MM.1S (cell line): Measurements from ENCODE around the gene TSHZ2.

ENCODE experiments used
- EZH2 ChIP-seq: fragments of 300-600 bp; sonication (generic); optimal IDR thresholded peaks from 2 replicates; pipeline ENCODE3; 2017; ENCODE audit warnings: low read depth, mild to moderate bottlenecking, antibody characterized with exemption, low read length, mixed read lengths
- EZH2phosphoT487 ChIP-seq: fragments of 300-600 bp; sonication (generic); IDR thresholded peaks from 2 replicates; pipeline ENCODE4 v1.6.1; 2018; ENCODE audit warnings: antibody characterized with exemption, low read length
- TF ChIP-seq, protein P1 (sequence below): fragments of 300-600 bp; sonication (generic); IDR thresholded peaks from 2 replicates; pipeline ENCODE4 v1.5.1; 2016; ENCODE audit warnings: antibody characterized with exemption, low read length, mixed read lengths

DNA sequence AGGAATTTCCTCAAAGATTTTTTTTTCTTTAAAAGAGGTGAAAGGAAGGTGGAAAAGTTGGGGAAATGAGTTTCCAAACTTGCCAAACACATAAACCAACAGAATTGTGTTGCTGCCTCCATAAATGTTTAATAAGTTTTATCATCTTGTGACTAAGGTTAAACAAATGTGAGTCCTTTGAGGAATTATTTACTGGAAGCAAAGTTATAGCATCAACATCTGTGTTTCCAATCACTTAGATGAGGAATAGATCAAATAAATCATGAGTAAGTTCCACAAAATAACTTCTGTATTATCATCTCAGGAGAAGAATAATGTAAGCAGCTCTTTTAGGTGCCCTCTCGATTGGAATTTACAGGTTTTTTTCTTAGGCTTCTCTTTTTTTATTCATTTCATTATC lies 20.5 kb downstream of the TSHZ2 start:
- TF ChIP-seq EZH2phosphoT487 = no peak
- no peak for TF ChIP-seq EZH2
- TF ChIP-seq, protein P1, sequence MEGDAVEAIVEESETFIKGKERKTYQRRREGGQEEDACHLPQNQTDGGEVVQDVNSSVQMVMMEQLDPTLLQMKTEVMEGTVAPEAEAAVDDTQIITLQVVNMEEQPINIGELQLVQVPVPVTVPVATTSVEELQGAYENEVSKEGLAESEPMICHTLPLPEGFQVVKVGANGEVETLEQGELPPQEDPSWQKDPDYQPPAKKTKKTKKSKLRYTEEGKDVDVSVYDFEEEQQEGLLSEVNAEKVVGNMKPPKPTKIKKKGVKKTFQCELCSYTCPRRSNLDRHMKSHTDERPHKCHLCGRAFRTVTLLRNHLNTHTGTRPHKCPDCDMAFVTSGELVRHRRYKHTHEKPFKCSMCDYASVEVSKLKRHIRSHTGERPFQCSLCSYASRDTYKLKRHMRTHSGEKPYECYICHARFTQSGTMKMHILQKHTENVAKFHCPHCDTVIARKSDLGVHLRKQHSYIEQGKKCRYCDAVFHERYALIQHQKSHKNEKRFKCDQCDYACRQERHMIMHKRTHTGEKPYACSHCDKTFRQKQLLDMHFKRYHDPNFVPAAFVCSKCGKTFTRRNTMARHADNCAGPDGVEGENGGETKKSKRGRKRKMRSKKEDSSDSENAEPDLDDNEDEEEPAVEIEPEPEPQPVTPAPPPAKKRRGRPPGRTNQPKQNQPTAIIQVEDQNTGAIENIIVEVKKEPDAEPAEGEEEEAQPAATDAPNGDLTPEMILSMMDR = no peak
